HG03060 (cell line): ENCODE measurements around the gene NDE1.
"Not testable (repeated sequence)": the region's sequence is repeated elsewhere in the genome, so short reads cannot be mapped to it uniquely, and the experiment has no call there.

Experiments
- ATAC-seq: cut with Tn5 transposase; IDR thresholded peaks from one replicate; pipeline ENCODE4 v1.9.1; 2021; ENCODE audit warnings: low read depth, moderate number of reproducible peaks; ENCODE audit not compliant: unreplicated experiment

NDE1 gene, protein sequence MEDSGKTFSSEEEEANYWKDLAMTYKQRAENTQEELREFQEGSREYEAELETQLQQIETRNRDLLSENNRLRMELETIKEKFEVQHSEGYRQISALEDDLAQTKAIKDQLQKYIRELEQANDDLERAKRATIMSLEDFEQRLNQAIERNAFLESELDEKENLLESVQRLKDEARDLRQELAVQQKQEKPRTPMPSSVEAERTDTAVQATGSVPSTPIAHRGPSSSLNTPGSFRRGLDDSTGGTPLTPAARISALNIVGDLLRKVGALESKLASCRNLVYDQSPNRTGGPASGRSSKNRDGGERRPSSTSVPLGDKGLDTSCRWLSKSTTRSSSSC

DNA sequence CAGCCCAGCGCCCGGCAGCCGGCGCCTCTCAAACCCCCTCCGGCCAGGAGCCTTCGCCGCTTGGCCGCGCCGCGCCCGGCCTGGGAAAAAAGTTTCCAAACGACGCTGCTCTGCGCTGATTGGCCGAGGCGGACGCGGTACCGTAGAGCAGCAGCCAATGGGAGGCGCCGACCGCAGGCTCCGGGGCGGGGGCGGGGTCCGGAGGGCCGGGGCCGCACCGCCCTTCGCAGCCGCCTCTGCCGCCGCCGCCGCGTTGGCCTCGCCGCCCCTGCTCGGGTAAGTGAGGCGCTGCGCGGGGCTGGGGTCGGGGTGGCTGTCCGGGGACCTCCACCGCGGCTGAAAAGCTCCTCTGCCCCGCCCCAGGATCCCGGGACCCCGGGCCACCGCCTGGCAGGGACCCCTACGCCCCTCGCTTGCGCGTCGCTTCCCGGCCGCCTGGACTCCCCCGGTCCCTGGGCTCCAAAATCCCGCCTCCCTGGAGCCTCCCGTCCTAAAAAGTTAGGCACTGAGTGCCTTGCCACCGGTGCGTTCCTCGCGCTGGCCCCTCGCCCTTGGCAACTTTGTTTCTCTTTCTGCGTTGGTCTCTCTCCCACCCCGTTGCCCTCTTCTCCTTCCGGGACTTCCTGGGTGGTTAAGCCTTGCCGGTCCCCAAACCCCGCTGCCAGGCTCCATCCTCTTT is at the start of gene NDE1:
Gene NDE1 (plus strand): TSS at position 227 of the 679 bp plus-strand sequence. CDS start 14,534 bp downstream, outside the sequence.
- ATAC-seq: peak; percentile 62

DNA sequence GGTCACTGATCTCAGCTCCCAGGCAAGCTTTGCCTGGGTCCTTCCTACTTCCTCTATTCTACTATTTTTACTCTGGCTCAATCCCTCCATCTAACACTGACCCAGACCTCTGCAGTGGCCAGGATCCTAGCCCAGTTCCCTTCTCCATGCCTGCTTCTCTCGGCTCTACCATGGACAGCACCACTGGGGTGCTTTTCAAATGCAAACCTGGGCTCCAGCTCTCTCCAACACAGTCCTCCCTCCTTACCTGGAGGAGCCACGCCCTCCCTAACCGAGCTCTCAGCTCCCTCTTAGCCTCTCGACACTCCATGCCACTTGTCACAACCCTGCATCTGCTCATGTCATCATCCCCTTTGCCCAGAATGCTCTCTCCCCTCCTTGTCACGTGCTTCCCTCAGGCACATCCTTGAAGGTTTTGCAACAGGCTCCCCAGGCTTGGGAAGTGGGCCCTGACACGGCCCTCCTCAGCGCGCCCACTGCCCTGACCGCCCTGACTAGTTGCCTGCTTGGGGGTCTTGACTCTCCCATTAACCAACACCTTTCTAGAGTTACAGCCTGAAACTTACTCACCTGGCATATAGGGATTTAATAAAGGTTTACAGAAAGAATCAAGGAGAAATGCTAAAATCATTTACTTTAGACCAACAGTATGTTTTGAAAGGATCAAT is 48.7 kb upstream of the NDE1 start:
- no peak for ATAC-seq

DNA sequence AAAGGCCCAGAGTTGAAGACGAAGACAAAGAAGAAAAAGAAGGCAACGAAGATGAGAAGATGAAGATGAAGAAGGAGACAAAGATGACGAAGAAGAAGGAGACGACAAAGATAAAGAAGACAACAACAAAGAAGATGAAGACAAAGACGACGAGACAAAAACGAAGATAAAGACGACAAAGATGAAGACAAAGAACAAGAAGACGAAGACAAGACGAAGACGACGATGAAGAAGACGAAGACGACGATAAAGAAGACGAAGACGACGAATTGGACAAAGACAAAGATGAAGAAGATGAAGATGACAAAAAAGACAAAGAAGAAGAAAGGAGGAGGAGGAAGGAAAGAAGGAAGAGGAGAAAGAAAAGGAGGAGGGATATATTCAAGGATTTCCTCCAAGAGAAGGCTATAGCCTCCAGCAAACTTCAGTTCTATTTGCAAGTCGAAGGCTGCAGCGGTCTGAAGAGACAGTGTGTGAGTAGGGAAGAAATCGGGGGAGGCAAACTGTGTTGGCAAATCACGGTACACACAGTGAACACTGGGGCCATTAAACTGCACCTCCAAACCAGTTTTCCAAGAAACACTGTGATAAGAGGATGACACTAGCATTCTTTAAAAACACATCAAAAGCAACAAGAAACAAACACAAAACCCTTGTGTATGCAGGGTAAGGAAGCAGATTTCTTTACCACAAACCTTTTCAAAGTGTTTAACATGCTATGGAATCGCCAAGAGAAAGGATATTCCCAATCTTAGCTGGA is 47.6 kb upstream of the NDE1 start:
- no peak for ATAC-seq

DNA sequence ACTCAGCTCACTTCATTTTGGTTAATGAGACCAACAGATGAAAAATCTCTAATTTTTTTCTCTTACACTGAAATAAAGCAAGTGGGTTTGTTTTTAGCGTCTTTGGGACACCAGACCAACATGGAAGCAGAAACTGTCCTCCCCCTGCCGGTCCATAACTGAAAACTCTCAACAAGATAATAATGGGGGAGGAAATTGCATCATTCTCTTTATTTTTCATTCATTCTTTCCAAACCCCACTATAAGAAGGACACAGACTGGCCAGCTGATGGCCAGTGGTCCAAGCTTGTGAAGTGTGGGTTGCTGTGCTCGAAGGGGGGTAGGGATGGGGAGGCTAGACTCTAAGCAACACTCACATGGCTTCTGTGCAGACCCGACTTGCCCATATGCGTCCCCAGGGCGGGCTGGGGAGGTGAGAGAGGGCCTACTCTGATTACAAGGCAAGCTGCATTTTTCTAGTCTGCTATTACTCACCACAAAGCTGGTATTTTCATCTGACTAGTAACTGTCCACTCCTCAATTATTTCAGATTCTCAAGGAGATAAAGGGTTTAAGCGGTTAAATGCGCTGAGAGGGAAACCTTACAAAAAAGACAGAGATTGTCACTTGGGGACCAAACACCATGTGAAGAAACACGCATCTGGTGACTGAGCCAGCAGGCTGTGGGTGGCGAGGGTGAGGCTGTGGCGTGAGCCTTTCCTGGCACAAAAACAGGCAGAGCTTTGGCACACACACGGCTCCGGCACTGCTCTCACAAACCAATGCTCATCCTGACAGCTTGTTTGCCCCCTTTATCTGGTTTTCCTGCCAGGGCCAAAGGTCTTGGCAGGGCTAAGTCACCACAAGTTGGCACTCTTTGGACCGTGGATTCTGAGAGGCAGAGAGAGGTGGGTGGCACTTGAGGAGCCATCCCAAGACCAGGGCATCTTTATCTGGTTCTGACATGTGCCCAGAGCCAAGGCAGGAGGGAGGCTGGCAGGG is 45.3 kb upstream of the NDE1 start:
- ATAC-seq: no peak

DNA sequence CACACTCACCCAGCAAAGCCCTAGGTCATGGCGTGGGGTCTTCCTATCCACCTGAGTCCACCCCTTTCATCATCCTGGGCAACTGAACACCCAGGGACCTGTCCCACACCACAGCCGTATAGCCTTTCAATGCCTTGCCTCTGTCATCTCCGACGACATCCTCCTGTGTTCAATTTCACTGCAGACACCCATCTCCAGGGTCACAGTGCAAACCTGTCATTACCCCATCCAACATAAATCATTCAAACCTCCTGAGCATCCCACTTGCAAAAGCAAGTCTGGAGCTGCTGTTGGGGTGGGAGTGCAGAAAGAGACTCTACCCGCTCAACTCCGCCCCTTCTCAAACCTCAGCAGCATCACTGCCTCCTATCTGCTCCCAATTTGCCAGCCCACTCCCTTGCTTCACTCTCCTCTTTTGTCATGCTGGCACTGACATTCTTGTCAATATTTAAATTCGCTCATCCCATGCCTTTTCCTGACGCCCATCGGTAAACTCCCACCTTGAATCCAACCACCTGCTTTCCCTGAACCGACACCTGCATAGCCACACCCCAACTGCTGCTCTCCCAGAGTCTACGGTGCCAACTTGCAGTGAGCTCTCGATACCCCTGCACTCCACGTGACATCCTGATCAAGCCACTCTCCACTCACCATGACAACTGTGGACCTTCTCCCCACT is 44.1 kb upstream of the NDE1 start:
- ATAC-seq: no peak

DNA sequence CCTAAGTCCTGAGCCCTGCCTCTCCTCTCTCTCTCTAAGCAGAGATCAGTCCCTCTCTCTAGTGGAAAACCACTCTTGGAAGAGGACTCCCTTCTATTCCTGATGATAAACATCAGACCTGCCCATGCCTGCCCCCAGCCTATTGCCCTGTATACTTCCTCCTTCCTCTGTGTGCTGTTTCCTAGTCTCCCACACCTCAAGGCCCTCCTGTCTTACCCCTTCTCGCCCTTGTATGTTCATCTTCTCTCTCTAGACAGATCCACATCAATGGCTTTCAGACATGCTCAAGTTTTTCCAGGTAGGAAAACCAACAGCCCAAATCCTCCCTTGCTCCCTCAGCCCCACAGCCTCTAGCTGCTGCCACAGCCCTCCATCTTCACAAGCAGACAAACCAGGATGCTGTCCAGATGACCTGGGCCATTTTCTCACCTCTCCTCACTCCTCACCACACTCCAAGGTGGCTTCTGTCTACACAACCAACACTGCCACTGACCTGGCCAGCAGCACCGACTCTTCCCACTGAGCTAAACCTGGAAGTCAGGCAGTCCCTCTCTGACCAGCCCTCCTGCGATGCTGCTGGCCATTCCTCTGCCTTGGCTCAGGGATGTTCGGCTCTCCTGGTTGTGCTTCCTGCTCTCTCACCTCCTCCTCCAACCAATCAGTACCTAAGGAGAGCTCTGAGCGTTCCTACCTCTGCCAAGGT is 43.4 kb upstream of the NDE1 start:
- no peak for ATAC-seq

DNA sequence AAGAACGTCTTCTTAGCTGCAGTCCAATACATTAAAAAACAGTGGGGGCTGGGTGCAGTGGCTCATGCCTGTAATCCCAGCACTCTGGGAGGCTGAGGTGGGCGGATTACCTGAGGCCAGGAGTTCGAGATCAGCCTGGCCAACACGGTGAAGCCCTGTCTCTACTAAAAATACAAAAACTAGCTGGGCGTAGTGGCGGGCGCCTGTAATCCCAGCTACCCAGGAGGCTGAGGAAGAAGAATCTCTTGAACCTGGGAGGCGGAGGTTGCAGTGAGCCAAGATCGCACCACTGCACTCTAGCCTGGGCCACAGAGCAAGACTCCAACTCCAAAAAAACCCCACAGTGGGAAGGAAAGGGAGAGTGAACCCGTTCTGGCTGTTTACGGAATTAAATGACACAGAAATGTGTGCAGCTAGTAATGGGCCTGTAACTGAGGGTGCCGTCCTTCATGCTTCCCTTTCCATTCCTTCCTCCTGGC is 42.8 kb upstream of the NDE1 start:
- not testable (repeated sequence) for ATAC-seq

DNA sequence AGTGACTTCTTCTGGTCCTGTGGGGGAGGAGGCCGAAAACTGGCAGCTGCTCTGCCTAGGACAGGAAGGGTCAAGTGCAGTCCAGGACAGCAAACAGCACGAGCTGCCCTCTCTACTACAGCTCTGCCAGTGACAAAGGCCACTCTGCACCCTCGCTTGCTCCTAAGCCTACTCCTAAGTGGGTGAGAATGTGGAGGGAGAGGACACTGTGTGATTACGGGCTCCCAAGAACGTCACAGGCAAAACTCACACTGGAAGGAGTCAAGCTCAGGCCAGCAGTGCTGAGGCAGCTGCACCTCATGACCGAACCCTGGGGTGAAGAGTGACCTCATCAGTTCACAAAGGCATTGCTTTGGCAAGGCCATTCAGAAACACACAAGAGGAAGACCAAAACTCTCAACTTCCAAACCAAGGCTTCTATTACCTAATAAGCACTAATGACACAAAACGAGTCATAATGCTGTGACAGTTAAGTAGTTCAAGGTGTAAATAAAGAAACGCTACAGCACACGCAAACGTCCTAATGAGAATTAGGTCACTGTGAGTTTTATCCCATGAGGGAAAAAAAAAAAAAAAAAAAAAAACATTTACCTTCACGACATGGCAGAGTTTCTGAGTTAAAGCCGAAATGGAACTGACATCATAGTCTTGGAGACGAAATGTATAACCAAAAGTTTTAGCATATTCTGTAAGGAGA is 42.2 kb upstream of the NDE1 start:
- ATAC-seq: no peak

DNA sequence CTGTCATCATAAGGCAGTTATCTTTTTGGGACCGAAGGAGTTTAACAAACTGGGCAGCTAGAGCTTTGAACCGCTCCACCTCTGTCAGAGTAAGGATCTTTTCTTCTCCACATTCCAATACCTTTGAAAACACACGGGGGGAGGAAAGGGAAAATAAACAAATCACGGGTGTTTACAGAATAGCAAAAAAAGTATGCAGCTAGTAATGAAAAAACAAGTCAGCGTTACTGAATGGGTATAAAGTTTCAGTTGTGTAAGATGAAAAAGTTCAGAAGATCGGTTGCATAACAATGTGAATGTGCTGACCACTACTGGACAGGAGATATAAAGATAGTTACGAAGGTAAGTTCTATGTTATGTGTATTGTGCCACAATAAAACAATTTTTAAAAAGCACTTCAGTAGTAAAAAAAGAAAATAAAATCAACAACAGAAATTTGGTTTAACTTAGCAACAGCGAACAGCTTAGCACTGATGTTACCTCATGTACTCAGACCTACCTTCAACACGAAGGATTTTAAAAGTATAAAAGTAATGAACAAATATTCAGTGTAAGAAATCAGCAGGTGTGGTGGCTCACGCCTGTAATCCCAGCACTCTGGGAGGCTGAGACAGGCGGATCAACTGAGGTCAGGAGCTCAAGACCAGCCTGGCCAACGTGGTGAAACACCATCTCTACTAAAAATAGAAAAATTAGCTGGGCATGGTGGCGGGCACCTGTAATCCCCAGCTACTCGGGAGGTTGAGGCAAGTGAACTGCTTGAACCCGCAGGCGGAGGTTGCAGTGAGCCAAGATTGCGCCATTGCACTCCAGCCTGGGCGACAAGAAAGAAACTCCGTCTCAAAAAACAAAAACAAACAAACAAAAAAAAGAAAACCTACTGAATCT is 41.4 kb upstream of the NDE1 start:
- no peak for ATAC-seq

DNA sequence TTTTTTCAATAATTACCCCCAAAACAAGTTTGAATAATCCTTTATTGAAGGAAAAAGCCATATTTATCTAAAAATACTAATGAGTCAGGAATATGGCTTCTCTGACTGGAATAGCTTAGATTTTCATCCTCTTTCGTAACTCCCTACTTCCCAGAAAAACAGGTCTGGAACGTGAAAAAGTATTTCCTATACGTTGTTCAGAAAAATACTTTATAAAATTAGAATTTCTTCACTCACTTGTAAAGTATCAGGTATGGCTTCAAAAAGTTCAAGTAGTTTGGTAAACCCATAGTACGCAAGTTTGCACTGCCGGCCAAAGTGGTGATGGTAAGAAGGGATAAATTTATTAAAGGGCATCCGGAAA is 40.8 kb upstream of the NDE1 start:
- no peak for ATAC-seq

DNA sequence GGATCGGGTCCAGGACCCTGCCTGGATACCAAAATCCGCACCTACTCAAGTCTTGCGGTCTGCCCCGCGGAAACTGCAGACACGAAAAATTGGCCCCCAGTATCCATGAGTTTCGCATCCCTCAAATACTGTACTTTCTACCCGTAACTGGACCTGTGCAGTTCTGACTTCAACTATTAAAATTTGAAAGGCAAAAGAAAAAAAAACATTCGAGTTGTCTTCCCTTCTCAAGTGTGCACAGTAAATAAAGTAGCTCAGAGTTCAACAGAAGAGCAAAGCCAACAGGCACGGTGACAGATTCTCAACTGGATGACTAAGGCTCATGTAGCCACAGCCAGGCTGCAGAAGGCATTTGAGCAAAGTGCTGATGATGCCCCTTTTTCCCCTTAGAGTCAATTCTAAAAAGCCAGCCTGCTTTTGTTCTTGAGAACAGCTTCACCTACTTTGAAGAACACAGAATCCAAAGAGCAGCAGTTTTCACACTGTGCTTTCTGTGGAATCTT is 39.6 kb upstream of the NDE1 start:
- no peak for ATAC-seq

DNA sequence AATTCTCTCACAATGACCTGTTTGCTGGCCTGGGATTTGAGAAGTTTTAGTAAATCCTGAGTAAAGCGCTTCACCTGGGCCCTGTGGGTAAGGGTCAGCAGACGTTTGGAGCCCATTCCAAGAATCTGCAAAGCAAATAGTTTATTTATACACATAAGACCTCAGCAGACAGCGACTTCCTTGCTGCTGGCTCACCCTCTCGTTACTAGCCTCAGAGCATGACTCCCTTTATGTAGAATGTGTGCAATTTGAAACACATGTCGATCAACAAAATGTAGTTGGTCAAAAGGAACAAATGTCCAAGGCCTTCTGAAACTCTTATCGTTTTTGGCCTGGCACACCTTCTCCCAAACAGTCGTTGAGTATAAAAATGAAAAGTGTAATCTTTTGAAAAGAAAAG is 38.4 kb upstream of the NDE1 start:
- ATAC-seq: no peak

DNA sequence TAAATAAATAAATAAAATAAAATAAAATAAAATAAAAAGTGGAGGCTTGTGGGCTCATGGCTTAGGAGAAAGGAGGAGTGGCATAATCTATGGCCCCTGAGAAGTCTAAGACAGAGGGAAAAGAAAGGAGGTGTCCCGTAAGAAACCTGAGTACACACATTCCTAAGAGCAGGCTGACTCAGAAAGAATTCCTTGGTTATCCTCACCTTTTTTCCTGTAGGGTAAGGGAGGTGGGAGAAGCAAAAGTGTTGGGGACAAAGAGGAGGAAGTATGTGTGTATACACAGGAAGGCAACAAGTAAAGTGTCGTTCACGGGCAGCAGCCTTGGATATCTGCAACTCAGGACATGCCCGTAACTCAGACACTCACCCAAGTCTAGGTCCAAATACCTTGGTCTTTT is 36.4 kb upstream of the NDE1 start:
- ATAC-seq: no peak

DNA sequence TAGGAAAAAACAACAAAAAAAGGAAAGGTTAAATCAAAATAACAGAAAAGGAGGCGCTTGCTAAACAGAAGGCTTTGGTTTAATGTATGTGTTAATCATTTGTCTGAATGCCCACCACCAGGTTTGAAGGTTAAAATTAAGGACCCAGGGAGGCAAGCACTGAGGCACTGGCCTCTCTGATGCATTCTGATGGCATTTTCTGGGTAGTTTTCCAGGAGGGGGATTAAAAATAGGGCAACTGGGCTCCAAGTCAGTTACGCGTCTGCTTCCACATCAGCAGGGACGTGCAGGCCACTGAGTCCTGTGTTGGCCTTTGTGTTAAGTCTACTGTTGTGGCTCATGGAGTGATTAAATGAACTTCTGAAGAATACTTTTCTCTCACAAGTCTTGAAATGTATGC is 34.0 kb upstream of the NDE1 start:
- ATAC-seq: no peak

DNA sequence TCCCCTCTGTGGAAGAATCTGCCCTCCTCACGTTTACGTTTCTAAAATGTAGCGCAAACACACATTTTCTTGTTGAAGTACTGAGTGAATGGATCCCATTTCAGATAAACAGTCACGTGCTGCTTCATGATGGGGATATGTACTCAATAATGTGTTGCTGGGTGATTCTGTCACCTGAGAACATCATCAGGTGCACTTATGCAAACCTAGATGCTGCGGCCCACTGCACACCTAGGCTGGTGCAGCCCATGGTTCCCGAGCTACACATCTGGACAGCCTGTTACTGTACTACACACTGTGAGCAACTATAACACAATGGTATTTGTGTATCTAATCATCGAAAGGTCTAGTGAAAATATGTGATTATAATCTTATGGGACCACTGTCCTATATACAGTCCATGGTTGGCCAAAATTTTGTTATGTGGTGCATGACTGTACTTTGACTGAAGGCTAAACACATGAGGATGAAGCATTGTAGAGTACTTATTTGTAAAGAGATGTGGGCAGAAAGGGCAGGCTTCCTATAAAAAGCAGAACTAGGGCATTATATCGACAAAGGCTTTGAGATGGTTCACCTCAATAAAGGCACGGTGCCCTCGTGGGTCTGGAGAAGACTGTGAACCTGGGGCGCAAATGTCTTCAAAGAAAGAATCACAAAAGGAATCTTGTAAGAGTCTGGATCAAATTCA is 33.4 kb upstream of the NDE1 start:
- ATAC-seq: no peak

DNA sequence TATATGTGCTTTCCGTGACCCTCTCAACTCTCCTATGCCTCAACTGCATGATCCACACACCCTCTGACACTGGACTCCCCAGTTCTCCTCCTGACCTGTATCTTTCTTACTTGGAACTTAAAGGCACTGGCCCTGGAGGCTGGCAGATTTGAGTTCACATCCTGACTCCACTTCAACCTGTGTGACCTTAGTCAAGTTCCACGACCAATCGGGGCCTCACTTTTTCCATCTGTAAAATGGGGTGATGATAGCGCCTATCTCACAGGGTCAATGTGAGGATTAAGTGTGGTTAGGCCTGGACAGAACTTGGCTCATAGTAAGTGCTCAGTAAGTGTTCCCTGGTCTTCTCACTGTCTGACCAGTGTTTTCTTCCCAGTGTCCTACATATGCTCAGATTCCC is 32.1 kb upstream of the NDE1 start:
- ATAC-seq: no peak
